Measurements from ENCODE around the gene DNAJB13. TPM values are rescaled to one million over a fixed set of nuclear protein-coding genes. Genes with fewer than 3 reads are reported as not detected.

Gene DNAJB13
- polyA plus RNA-seq, 1 donor from 2014 or later, result not detected

- Histone ChIP-seq H3K9me2 (ENCODE audit: insufficient read depth, low read length) (no peaks in the 10 kb centered on the region), H3K9ac (ENCODE audit: low read length) (no peak overlapping the region), H4K20me1 (ENCODE audit: insufficient read depth) (no peaks in the 10 kb centered on the region), H3K4me3 (ENCODE audit: low read length) (no peak overlapping the region), H3K27me3 (ENCODE audit: insufficient read depth, low read depth, low read length) (no peaks in the 10 kb centered on the region), H3K27ac (ENCODE audit: low read length) (no peak overlapping the region), H3K9me3 (ENCODE audit: low read length) (no peaks in the 10 kb centered on the region), H3K4me2 (ENCODE audit: low read length) (no peak overlapping the region), H3K79me2 (replicated peaks; ENCODE audit: insufficient read depth, low read length) (no peaks in the 10 kb centered on the region), H2AFZ (ENCODE audit: low read depth, low read length) (no peak overlapping the region), H3F3A (ENCODE audit: insufficient read depth, low read length, poor library complexity, severe bottlenecking) (no peaks in the 10 kb centered on the region), H3K36me3 (ENCODE audit: insufficient read depth, low read length) (peaks cover 4% of the 10 kb centered on the region)
- no peak for TF ChIP-seq REST (IDR thresholded peaks at IDR 0.05; ENCODE audit: borderline replicate concordance)
- TF ChIP-seq EP300 (conservative IDR thresholded peaks at IDR 0.05; ENCODE audit: poor library complexity, severe bottlenecking), result no peak
- TF ChIP-seq RAD21 (conservative IDR thresholded peaks at IDR 0.05), result no peak
- TF ChIP-seq TAF1 (IDR thresholded peaks at IDR 0.05; ENCODE audit: low read depth), result no peak
- no peak for TF ChIP-seq SMC3 (conservative IDR thresholded peaks at IDR 0.05; ENCODE audit: poor library complexity)
- TF ChIP-seq POLR2AphosphoS5 (IDR thresholded peaks at IDR 0.05), result no peak
- no peak for TF ChIP-seq EZH2 (IDR thresholded peaks at IDR 0.05; ENCODE audit: borderline replicate concordance, insufficient read depth, low read length, poor library complexity, severe bottlenecking)
- no peak for TF ChIP-seq CTCF (IDR thresholded peaks at IDR 0.05; ENCODE audit: poor library complexity, severe bottlenecking)
- no peak for TF ChIP-seq MXI1 (conservative IDR thresholded peaks at IDR 0.05; ENCODE audit: poor library complexity, severe bottlenecking)
Measured at GRCh38 chr11:74006743-74007304, 56.0 kb downstream of the DNAJB13 start.

GRCh38 chr11:74007691-74008372 is 57.0 kb downstream of the DNAJB13 start:
- Histone ChIP-seq H3F3A (ENCODE audit: insufficient read depth, low read length, poor library complexity, severe bottlenecking) (no peaks in the 10 kb centered on the region), H2AFZ (ENCODE audit: low read depth, low read length) (no peak overlapping the region), H3K79me2 (replicated peaks; ENCODE audit: insufficient read depth, low read length) (no peaks in the 10 kb centered on the region), H3K36me3 (ENCODE audit: insufficient read depth, low read length) (peaks cover 3% of the 10 kb centered on the region), H3K4me3 (ENCODE audit: low read length) (no peak overlapping the region), H3K9me2 (ENCODE audit: insufficient read depth, low read length) (no peaks in the 10 kb centered on the region), H3K9ac (ENCODE audit: low read length) (no peak overlapping the region), H3K27me3 (ENCODE audit: insufficient read depth, low read depth, low read length) (no peaks in the 10 kb centered on the region), H3K9me3 (ENCODE audit: low read length) (no peaks in the 10 kb centered on the region), H3K27ac (ENCODE audit: low read length) (no peak overlapping the region), H3K4me2 (ENCODE audit: low read length) (no peak overlapping the region), H4K20me1 (ENCODE audit: insufficient read depth) (no peaks in the 10 kb centered on the region)
- TF ChIP-seq POLR2AphosphoS5 (IDR thresholded peaks at IDR 0.05), result no peak
- no peak for TF ChIP-seq CTCF (IDR thresholded peaks at IDR 0.05; ENCODE audit: poor library complexity, severe bottlenecking)
- no peak for TF ChIP-seq RAD21 (conservative IDR thresholded peaks at IDR 0.05)
- TF ChIP-seq SMC3 (conservative IDR thresholded peaks at IDR 0.05; ENCODE audit: poor library complexity), result no peak
- TF ChIP-seq EZH2 (IDR thresholded peaks at IDR 0.05; ENCODE audit: borderline replicate concordance, insufficient read depth, low read length, poor library complexity, severe bottlenecking), result no peak
- TF ChIP-seq REST (IDR thresholded peaks at IDR 0.05; ENCODE audit: borderline replicate concordance), result no peak
